ENCODE measurements around the gene TTC34.

The TTC34 gene

GRCh38 chr1:2604156-2604843 is 197.2 kb downstream of the TTC34 start:
- H3K27ac ChIP-seq (ENCODE audit: low read depth, low read length): no peak overlapping the region
- H3K4me1 ChIP-seq (ENCODE audit: control insufficient read depth in 1 of 2, insufficient read depth in 2 of 2, low read length in 2 of 2): no peaks in the 10 kb centered on the region
- no peak overlapping the region for H3K4me3 ChIP-seq (ENCODE audit: low read depth in 1 of 2, low read length in 2 of 2)
- H3K27me3 ChIP-seq (ENCODE audit: control insufficient read depth in 1 of 2, insufficient read depth in 2 of 2, low read length in 2 of 2): no peaks in the 10 kb centered on the region
- H3K36me3 ChIP-seq (ENCODE audit: control insufficient read depth in 1 of 2, insufficient read depth in 2 of 2, low read length in 2 of 2): no peaks in the 10 kb centered on the region
- H3K9ac ChIP-seq (ENCODE audit: low read depth in 1 of 2, low read length in 2 of 2): no peak overlapping the region
- H3K9me3 ChIP-seq (ENCODE audit: control insufficient read depth in 1 of 2, low read length in 2 of 2): no peaks in the 10 kb centered on the region

GRCh38 chr1:2603521-2604155 is 197.9 kb downstream of the TTC34 start:
- Histone ChIP-seq H3K27ac (ENCODE audit: low read depth, low read length) (no peak overlapping the region), H3K36me3 (ENCODE audit: control insufficient read depth in 1 of 2, insufficient read depth in 2 of 2, low read length in 2 of 2) (no peaks in the 10 kb centered on the region), H3K9ac (ENCODE audit: low read depth in 1 of 2, low read length in 2 of 2) (no peak overlapping the region), H3K4me3 (ENCODE audit: low read depth in 1 of 2, low read length in 2 of 2) (no peak overlapping the region), H3K4me1 (ENCODE audit: control insufficient read depth in 1 of 2, insufficient read depth in 2 of 2, low read length in 2 of 2) (no peaks in the 10 kb centered on the region), H3K27me3 (ENCODE audit: control insufficient read depth in 1 of 2, insufficient read depth in 2 of 2, low read length in 2 of 2) (no peaks in the 10 kb centered on the region), H3K9me3 (ENCODE audit: control insufficient read depth in 1 of 2, low read length in 2 of 2) (no peaks in the 10 kb centered on the region)

- Histone ChIP-seq H3K4me3 (ENCODE audit: low read depth in 1 of 2, low read length in 2 of 2) (no peak overlapping the region), H3K4me1 (ENCODE audit: control insufficient read depth in 1 of 2, insufficient read depth in 2 of 2, low read length in 2 of 2) (no peaks in the 10 kb centered on the region), H3K27ac (ENCODE audit: low read depth, low read length) (no peak overlapping the region), H3K9ac (ENCODE audit: low read depth in 1 of 2, low read length in 2 of 2) (no peak overlapping the region), H3K36me3 (ENCODE audit: control insufficient read depth in 1 of 2, insufficient read depth in 2 of 2, low read length in 2 of 2) (no peaks in the 10 kb centered on the region), H3K27me3 (ENCODE audit: control insufficient read depth in 1 of 2, insufficient read depth in 2 of 2, low read length in 2 of 2) (no peaks in the 10 kb centered on the region), H3K9me3 (ENCODE audit: control insufficient read depth in 1 of 2, low read length in 2 of 2) (no peaks in the 10 kb centered on the region)
Measured at GRCh38 chr1:2602866-2603520, 198.5 kb downstream of the TTC34 start.

- Histone ChIP-seq H3K9me3 (ENCODE audit: control insufficient read depth in 1 of 2, low read length in 2 of 2) (no peaks in the 10 kb centered on the region), H3K36me3 (ENCODE audit: control insufficient read depth in 1 of 2, insufficient read depth in 2 of 2, low read length in 2 of 2) (no peaks in the 10 kb centered on the region), H3K4me3 (ENCODE audit: low read depth in 1 of 2, low read length in 2 of 2) (no peak overlapping the region), H3K4me1 (ENCODE audit: control insufficient read depth in 1 of 2, insufficient read depth in 2 of 2, low read length in 2 of 2) (no peaks in the 10 kb centered on the region), H3K9ac (ENCODE audit: low read depth in 1 of 2, low read length in 2 of 2) (no peak overlapping the region), H3K27me3 (ENCODE audit: control insufficient read depth in 1 of 2, insufficient read depth in 2 of 2, low read length in 2 of 2) (no peaks in the 10 kb centered on the region), H3K27ac (ENCODE audit: low read depth, low read length) (no peak overlapping the region)
Measured at GRCh38 chr1:2602311-2602835, 199.1 kb downstream of the TTC34 start.

GRCh38 chr1:2601721-2602303 is 199.7 kb downstream of the TTC34 start:
- Histone ChIP-seq H3K36me3 (ENCODE audit: control insufficient read depth in 1 of 2, insufficient read depth in 2 of 2, low read length in 2 of 2) (no peaks in the 10 kb centered on the region), H3K4me3 (ENCODE audit: low read depth in 1 of 2, low read length in 2 of 2) (no peak overlapping the region), H3K27me3 (ENCODE audit: control insufficient read depth in 1 of 2, insufficient read depth in 2 of 2, low read length in 2 of 2) (no peaks in the 10 kb centered on the region), H3K9me3 (ENCODE audit: control insufficient read depth in 1 of 2, low read length in 2 of 2) (no peaks in the 10 kb centered on the region), H3K9ac (ENCODE audit: low read depth in 1 of 2, low read length in 2 of 2) (no peak overlapping the region), H3K4me1 (ENCODE audit: control insufficient read depth in 1 of 2, insufficient read depth in 2 of 2, low read length in 2 of 2) (no peaks in the 10 kb centered on the region), H3K27ac (ENCODE audit: low read depth, low read length) (no peak overlapping the region)

- Histone ChIP-seq H3K27me3 (ENCODE audit: control insufficient read depth in 1 of 2, insufficient read depth in 2 of 2, low read length in 2 of 2) (no peaks in the 10 kb centered on the region), H3K9ac (ENCODE audit: low read depth in 1 of 2, low read length in 2 of 2) (no peak overlapping the region), H3K4me3 (ENCODE audit: low read depth in 1 of 2, low read length in 2 of 2) (no peak overlapping the region), H3K9me3 (ENCODE audit: control insufficient read depth in 1 of 2, low read length in 2 of 2) (no peaks in the 10 kb centered on the region), H3K4me1 (ENCODE audit: control insufficient read depth in 1 of 2, insufficient read depth in 2 of 2, low read length in 2 of 2) (peaks cover 10% of the 10 kb centered on the region in 2 donors), H3K36me3 (ENCODE audit: control insufficient read depth in 1 of 2, insufficient read depth in 2 of 2, low read length in 2 of 2) (no peaks in the 10 kb centered on the region), H3K27ac (ENCODE audit: low read depth, low read length) (no peak overlapping the region)
Measured at GRCh38 chr1:2598329-2598931, 203.1 kb downstream of the TTC34 start.

- H3K4me3 ChIP-seq (ENCODE audit: low read depth in 1 of 2, low read length in 2 of 2): no peak overlapping the region
Measured at GRCh38 chr1:2597441-2598328, 203.8 kb downstream of the TTC34 start.

GRCh38 chr1:2596530-2597333 is 204.8 kb downstream of the TTC34 start:
- Histone ChIP-seq H3K36me3 (ENCODE audit: control insufficient read depth in 1 of 2, insufficient read depth in 2 of 2, low read length in 2 of 2) (no peaks in the 10 kb centered on the region), H3K4me3 (ENCODE audit: low read depth in 1 of 2, low read length in 2 of 2) (no peak overlapping the region), H3K4me1 (ENCODE audit: control insufficient read depth in 1 of 2, insufficient read depth in 2 of 2, low read length in 2 of 2) (peaks cover 17 to 19% of the 10 kb centered on the region in 2 donors)

More at GRCh38 chr1:2597441-2598328, 203.8 kb downstream of the TTC34 start:
- no peak overlapping the region for H3K27ac ChIP-seq (ENCODE audit: low read depth, low read length)
- H3K9me3 ChIP-seq (ENCODE audit: control insufficient read depth in 1 of 2, low read length in 2 of 2): no peaks in the 10 kb centered on the region
- H3K27me3 ChIP-seq (ENCODE audit: control insufficient read depth in 1 of 2, insufficient read depth in 2 of 2, low read length in 2 of 2): no peaks in the 10 kb centered on the region
- H3K4me1 ChIP-seq (ENCODE audit: control insufficient read depth in 1 of 2, insufficient read depth in 2 of 2, low read length in 2 of 2): peaks cover 17% of the 10 kb centered on the region in 2 donors
- H3K9ac ChIP-seq (ENCODE audit: low read depth in 1 of 2, low read length in 2 of 2): no peak overlapping the region
- H3K36me3 ChIP-seq (ENCODE audit: control insufficient read depth in 1 of 2, insufficient read depth in 2 of 2, low read length in 2 of 2): no peaks in the 10 kb centered on the region

More at GRCh38 chr1:2596530-2597333, 204.8 kb downstream of the TTC34 start:
- Histone ChIP-seq H3K9ac (ENCODE audit: low read depth in 1 of 2, low read length in 2 of 2) (no peak overlapping the region), H3K27me3 (ENCODE audit: control insufficient read depth in 1 of 2, insufficient read depth in 2 of 2, low read length in 2 of 2) (no peaks in the 10 kb centered on the region), H3K27ac (ENCODE audit: low read depth, low read length) (no peak overlapping the region), H3K9me3 (ENCODE audit: control insufficient read depth in 1 of 2, low read length in 2 of 2) (no peaks in the 10 kb centered on the region)

All from duodenal mucosa (tissue), 2 donors.